GM23248 (cell line): Measurements from ENCODE around the gene FAM83G.

ENCODE experiments used
- EZH2 ChIP-seq: fragments of 200-600 bp; sonication (generic); IDR thresholded peaks from 2 replicates; pipeline ENCODE4 v1.6.1; 2018; ENCODE audit warnings: antibody characterized with exemption, mild to moderate bottlenecking; ENCODE audit not compliant: insufficient read depth, poor library complexity, severe bottlenecking
- EZH2phosphoT487 ChIP-seq: fragments of 200-600 bp; sonication (generic); IDR thresholded peaks from 2 replicates; pipeline ENCODE4 v1.6.1; 2018; ENCODE audit warnings: antibody characterized with exemption, moderate library complexity, mild to moderate bottlenecking, low read depth; ENCODE audit not compliant: insufficient read depth

- TF ChIP-seq EZH2 (no peak), EZH2phosphoT487 (no peak)
Measured at GRCh38 chr17:19009970-19010369, 5.4 kb upstream of the FAM83G start.
